Fibroblast of lung (primary cell): ENCODE data around the gene C7orf33.

Source experiments
- CTCF ChIP-seq, 2 donors: IDR thresholded peaks in 1 of 2; conservative IDR thresholded peaks in 1 of 2; 1 replicate in 1 of 2; 2 replicates in 1 of 2; pipeline ENCODE4 v1.5.1; 2011 to 2012; ENCODE audit warnings: low read length in 2 of 2, control low read depth in 1 of 2, inconsistent platforms in 1 of 2, low read depth in 1 of 2, mild to moderate bottlenecking in 1 of 2
- EZH2 ChIP-seq: IDR thresholded peaks from 2 replicates; pipeline ENCODE4 v1.5.1; 2012; ENCODE audit warnings: low read length, control low read depth, mild to moderate bottlenecking; ENCODE audit errors: missing control alignments

GRCh38 chr7:148579366-148579765, 11.2 kb upstream of the C7orf33 start:
- TF ChIP-seq CTCF (conservative IDR thresholded peaks at IDR 0.05 in 1 of 2, IDR thresholded peaks at IDR 0.05 in 1 of 2; ENCODE audit: low read depth in 1 of 2, low read length in 2 of 2) (no peak), EZH2 (no peak)
